Tibial nerve (tissue), 3 donors: ENCODE data around the gene VPS13D.

Experiments
- CTCF ChIP-seq, 5 experiments: fragments of 200-600 bp in 3 of 5; fragments of 450-650 bp in 2 of 5; sonication (generic) in 3 of 5; IDR thresholded peaks; one replicate each; pipeline ENCODE4 v1.5.1; 2016 to 2019; ENCODE audit warnings: antibody characterized with exemption in 5 of 5, mild to moderate bottlenecking in 3 of 5, moderate library complexity in 2 of 5
- POLR2A ChIP-seq, 2 donors: fragments of 450-650 bp; IDR thresholded peaks; one replicate each; pipeline ENCODE4 v1.6.1; 2017; ENCODE audit warnings: antibody characterized with exemption in 2 of 2, mild to moderate bottlenecking in 2 of 2, moderate library complexity in 2 of 2

DNA sequence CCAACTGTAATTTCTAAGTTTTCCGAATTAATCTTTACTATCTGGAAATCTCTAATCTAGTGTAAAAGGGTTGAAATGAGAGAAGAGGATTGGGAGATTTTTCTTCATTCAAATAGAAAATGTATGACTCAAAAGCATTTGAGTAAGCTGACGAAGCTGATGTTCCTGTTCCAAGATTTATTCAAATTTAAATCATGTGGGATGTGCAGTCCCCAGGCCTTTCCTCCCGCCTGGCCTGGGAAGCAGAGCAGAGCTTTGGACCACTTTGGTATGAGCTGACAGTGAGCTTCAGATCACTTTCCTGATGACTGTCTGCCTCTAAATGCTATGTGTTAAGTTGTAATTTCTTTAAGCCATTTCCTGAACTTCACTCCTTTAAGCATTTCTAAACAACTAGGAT, 196.2 kb downstream of the VPS13D start:
- no peak for TF ChIP-seq CTCF (IDR thresholded peaks at IDR 0.05)
- TF ChIP-seq POLR2A (IDR thresholded peaks at IDR 0.05) = no peak
